ENCODE results near the gene MAGI2.
"Not testable (repeated sequence)": the region's sequence is repeated elsewhere in the genome, so short reads cannot be mapped to it uniquely, and the experiment has no call there.

The MAGI2 gene

GRCh38 chr7:78565784-78566183 is 887.7 kb downstream of the MAGI2 start:
- DNase-seq (ENCODE audit: low spot score) = no peak

GRCh38 chr7:78563191-78563590 is 890.3 kb downstream of the MAGI2 start:
- DNase-seq (ENCODE audit: low spot score) = no peak

- no peak for DNase-seq (ENCODE audit: low spot score)
Measured at GRCh38 chr7:78562191-78562590, 891.3 kb downstream of the MAGI2 start.

- no peak for DNase-seq (ENCODE audit: low spot score)
Measured at GRCh38 chr7:78558566-78558965, 894.9 kb downstream of the MAGI2 start.

DNA sequence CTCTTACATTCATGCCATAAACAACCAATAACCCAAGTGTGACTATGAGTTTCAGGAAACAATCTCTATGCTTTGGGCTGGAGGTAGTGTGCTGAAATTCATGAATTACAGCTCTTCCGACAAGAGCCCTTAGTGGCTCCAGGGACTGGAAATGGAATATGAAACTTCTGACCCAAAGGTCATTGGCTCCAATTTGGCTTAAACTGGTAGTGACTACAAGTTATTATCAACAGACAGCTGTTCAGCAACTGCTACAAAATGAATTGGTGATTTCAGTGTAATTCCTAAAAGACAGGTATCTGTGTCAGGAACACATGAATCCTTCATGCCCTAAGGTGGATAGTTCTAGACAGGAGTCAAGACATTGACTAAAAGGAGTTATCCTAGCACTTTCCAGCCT is 909.5 kb downstream of the MAGI2 start:
- no peak for DNase-seq (ENCODE audit: low spot score)

GRCh38 chr7:78542981-78543380 is 910.5 kb downstream of the MAGI2 start:
- no peak for DNase-seq (ENCODE audit: low spot score)

DNA sequence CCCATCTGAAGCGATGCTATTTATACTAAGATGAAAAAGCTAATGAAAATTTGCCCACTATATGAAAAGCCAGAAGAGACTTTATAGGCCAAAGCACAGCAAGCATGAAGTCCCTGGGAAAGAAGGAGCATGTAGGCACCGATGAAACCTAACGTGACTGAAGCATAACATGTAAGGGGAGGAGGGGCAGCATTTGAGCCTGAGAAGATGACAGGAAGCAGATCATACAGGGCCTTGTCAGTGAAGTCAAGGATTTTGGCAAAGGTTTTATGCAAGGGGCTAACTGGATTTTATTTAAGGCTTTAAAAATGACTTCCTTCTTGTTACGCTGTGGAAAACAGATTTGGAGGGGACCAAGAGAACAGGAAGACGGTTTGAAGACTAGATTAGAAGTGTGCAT is 910.9 kb downstream of the MAGI2 start:
- DNase-seq (ENCODE audit: low spot score) = no peak

DNA sequence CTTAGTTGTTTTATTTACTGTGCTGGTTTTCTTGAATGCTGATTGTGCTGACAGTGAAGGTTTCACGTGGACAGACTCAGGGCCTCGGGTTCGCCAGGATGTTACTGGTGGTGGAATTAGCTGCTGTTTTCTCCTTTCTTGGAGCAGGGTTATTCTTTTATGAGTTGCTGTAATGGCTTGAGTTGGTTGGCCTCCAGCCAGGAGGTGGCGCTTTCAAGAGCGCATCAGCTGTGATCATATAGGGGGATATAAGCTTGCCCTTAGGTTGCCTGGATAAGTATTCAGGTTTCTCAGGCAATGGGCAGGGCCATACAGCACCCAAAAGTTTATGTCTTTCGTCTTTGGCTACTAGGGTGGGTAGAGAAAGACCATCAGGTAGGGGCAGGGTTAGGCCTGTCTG is 913.6 kb downstream of the MAGI2 start:
- no peak for DNase-seq (ENCODE audit: low spot score)

- no peak for DNase-seq (ENCODE audit: low spot score)
Measured at GRCh38 chr7:78535655-78536054, 917.8 kb downstream of the MAGI2 start.

GRCh38 chr7:78530351-78530750 is 923.1 kb downstream of the MAGI2 start:
- no peak for DNase-seq (ENCODE audit: low spot score)

DNA sequence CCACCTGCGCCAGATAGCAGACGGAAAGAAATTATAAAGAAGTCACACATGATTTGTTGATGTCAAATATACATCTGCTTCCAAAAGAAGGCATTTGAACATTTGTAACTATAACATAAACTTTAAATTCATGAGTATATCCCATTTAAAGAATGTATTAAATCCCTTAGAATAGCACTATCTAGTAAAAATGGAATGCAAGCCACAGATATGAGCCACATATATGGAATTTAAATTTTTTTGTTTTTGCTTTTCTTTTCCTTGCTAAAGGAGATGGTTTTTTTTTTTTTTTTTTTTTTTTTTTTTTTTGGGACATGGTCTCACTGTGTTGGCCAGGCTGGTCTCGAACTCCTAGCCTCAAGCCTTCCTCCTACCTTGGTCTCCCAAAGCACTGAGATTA is 924.1 kb downstream of the MAGI2 start:
- DNase-seq (ENCODE audit: low spot score) = no peak

- no peak for DNase-seq (ENCODE audit: low spot score)
Measured at GRCh38 chr7:78528964-78529363, 924.5 kb downstream of the MAGI2 start.

- DNase-seq (ENCODE audit: low spot score) = no peak
Measured at GRCh38 chr7:78523930-78524329, 929.5 kb downstream of the MAGI2 start.

DNA sequence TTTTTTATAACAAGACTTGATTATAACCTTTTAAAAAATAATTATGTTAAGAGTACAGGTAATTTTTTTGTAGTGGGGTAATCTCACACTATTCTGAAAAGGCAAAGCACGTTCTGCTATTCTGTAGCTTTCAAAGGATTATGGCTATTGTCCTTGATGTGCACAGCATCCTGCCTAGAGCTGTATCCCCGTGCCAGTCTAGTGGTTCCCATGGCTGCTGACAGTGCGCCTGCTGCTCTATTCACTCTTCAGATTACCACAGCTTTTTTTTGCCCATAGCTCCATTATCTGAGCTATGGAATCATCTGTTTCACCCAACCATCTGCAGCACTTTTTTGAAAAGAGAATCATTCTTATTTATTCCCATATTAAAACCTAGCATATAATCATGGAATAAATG is 931.5 kb downstream of the MAGI2 start:
- no peak for DNase-seq (ENCODE audit: low spot score)

DNA sequence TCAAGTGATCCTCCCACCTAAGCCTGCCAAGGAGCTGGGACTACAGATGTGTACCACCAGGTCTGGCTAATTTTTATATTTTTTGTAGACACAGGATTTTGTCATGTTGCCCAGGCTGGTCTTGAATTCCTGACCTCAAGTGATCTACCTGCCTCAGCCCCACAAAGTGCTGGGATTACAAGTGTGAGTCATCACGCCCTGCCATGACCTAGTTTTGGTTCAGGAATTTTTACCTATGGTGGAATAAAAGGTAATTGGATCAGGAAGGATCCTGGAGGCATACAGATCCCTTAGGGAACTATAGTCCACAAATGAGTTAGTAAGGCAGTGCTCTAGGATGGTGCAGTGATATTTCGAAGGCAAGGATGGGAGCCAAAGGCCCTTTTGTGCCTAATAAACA is 937.0 kb downstream of the MAGI2 start:
- no peak for DNase-seq (ENCODE audit: low spot score)

GRCh38 chr7:78514634-78515033 is 938.8 kb downstream of the MAGI2 start:
- no peak for DNase-seq (ENCODE audit: low spot score)

GRCh38 chr7:78510580-78511188 is 942.8 kb downstream of the MAGI2 start:
- peak; percentile 50 for DNase-seq (ENCODE audit: low spot score)

DNA sequence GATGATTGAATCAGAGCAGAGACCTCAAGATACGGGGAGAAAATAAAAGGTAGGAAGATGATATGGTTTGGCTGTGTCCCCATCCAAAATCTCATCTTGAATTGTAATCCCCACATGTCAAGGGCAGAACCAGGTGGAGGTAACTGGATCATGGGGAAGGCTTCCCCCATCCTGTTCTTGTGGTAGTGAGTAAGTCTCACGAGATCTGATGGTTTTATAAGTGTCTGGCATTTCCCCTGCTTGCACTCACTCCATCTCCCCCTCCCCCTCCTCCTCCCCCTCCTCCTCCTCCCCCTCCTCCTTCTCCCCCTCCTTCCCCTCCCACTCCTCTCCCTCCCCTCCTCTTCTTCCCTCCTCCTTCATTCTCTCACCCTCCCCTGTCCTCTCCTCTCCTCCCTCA is 950.2 kb downstream of the MAGI2 start:
- not testable (repeated sequence) for DNase-seq (ENCODE audit: low spot score)

- no peak for DNase-seq (ENCODE audit: low spot score)
Measured at GRCh38 chr7:78501064-78501463, 952.4 kb downstream of the MAGI2 start.

DNA sequence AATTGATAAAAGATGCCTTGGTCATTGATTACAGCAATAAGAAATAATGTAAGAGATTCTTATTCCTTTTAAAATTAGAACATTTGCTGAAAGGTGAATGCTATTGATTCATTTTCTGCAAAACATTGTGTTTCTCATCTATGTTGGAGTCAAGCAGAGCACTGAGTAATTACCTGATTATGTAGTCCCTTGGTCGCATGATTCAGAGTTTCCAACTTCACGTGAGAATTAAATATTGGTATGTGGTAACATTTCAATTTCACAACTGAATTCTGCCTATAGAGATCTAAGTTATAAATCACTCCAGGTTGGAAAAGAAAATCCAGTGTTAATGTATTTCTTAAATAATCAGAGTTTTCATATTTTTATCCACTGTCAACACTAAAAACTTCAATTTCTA is 953.5 kb downstream of the MAGI2 start:
- no peak for DNase-seq (ENCODE audit: low spot score)

DNA sequence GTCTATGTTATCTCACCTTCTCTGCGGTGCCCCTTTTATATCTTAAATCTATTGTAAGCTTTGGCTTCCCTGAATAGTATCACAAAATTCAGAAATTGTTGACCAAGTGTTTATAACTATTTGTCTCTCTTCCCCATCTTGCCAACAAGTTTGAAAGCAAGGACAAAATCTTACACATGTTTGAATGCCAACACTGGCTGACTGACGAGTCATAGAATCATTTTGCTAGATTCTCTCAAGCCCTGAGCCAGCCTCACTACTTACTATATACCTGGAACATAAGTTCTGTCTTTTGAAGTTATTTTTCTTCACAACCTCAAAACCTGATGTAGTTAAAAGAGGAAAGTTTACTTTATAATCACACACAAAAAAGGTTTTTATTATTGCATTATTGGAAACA is 954.2 kb downstream of the MAGI2 start:
- DNase-seq (ENCODE audit: low spot score) = no peak

DNA sequence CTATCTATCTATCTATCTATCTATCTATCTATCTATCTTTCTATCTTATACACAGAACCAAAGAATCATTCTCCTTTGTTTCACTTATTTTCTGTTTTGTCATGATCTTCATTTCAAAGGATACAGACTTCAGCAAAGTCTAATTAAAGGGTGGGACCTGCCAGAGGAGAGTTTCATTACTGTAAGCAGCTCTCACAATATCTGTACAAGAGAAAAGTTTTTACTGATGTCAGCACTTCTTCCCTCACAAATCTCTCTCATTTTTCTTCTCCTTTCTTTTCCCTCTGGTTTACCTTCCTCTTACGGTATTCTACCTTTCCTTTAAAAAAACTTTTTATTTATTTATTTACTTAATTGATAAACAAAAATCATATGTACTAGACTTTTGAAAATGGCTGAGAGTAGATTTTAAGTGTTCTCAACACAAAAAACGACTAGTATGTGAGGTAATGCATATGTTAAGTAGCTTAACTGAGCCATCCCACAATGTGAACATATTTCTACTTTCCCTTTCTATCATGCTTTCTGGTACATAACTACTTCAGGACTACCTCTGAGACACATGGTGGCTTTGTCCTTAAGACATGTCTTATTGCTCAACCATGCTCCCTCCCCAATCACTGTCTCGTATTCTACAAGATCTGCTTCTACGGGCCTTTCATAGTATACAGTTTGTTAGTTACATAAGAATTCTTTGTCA is 955.6 kb downstream of the MAGI2 start:
- no peak for DNase-seq (ENCODE audit: low spot score)

DNA sequence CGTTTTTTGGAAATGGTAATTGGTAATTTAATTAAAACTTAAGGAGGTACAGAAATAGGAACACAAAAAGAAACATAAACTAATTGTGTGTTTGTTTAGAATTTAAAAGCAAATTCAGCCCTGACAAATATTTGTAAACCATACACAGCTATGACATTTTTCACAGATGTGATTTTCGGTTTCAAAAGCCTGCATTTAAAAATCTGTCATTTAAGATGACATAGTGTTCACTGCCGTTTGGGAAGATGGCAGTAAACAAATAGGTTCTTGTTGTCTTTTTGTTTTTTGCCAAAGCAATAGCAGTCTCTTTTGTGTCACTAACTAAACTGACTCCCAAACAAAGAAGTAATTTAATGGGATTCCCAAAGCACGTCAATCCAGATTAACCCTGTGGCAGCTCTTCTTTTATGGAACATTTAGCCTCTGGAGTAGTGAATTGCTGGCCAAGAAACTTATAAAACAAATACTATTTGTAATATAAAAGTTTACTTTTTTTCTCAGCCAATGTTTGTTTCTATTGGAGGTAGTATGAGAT is 957.3 kb downstream of the MAGI2 start:
- DNase-seq (ENCODE audit: low spot score) = no peak
